ENCODE data around the gene RPS10.

DNA sequence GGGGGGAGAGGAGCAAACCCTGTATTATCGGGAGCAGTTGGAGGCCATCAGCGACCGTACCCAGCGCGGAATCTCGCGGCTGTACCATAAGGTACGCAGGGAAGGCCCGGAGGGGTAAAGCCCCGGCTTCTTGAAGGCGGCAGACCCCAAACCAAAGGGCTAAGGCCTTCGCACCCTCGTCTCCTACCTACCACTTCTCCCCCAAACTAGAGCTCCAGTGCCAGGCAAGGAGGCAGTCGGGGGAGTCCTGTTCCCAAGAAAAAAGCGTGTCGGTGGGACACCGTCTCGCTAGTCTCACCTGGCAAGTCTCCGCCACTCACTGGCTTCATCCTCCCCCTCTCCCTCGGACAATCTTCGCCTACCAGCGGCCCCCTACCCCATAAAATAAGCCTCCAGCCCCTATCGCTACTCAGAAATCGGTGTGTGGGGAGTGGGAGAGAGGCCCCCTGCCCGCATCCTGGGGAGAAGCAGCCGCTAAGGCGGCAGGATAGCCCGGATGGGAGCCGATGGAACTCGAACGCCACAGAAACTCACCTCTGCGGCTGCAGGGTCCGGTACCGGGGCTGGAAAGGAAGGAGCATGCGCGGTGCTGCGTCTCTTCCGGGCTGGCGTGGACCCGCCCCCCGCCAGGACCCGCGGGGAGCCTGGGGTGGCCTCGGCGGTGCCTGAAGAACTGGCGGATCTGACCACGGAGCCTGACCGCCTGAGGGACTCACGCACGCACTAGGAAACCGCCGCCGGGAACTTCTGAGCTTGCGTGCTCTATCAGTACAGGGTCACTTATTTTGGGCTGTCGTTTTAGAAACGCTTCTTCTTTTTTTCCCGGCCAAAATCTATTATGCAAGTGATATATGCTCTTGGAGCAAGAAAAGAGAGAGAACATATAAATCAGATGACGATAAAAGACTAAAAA, at the start of gene RPS10:
- TF ChIP-seq CTCF (conservative IDR thresholded peaks at IDR 0.05): no peak
- no peak for TF ChIP-seq ZFX (IDR thresholded peaks at IDR 0.05)

All from C4-2B (cell line).